OCI-LY1 (cell line): Measurements from ENCODE around the gene ANGPTL8.

ENCODE experiments used
- EZH2 ChIP-seq: fragments of 200-600 bp; sonication (generic), shearing (Covaris generic); IDR thresholded peaks from 2 replicates; pipeline ENCODE4 v1.8.0; 2017; ENCODE audit warnings: borderline replicate concordance, mixed run types, mild to moderate bottlenecking, antibody characterized with exemption, low read length, moderate library complexity, mixed read lengths
- TF ChIP-seq, protein P1 (sequence below): fragments of 200-600 bp; sonication (generic), shearing (Covaris generic); IDR thresholded peaks from 2 replicates; pipeline ENCODE4 v1.5.1; 2017; ENCODE audit warnings: mild to moderate bottlenecking, antibody characterized with exemption, low read length, moderate library complexity, mixed read lengths

DNA sequence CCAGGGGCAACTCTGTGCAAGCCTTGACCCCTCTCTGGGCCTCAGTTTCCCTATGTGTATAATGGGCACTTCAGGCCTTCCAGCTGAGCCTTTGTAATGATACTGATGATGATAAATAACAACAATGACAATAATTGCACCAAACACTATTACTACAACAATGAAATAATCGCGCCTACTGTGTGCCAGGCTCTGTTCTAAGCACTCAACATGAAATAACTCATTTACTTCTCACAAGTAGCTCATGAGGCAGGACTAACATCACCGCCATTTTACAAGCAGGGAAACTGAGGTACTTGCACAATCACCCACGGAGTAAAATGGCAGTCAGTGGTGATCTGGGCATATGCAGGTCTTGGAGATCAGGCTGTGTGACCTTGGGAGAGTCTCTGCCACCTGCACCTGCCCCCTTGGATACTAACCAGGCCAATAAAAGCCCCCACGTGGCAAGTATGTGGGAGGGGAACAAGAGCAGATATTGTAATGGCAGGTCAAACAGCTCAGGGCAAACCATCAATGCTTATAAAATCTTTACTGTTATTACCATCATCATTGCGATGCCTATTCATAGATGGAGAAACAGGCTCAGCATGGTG is 540 bp upstream of the ANGPTL8 start:
- TF ChIP-seq, protein P1, sequence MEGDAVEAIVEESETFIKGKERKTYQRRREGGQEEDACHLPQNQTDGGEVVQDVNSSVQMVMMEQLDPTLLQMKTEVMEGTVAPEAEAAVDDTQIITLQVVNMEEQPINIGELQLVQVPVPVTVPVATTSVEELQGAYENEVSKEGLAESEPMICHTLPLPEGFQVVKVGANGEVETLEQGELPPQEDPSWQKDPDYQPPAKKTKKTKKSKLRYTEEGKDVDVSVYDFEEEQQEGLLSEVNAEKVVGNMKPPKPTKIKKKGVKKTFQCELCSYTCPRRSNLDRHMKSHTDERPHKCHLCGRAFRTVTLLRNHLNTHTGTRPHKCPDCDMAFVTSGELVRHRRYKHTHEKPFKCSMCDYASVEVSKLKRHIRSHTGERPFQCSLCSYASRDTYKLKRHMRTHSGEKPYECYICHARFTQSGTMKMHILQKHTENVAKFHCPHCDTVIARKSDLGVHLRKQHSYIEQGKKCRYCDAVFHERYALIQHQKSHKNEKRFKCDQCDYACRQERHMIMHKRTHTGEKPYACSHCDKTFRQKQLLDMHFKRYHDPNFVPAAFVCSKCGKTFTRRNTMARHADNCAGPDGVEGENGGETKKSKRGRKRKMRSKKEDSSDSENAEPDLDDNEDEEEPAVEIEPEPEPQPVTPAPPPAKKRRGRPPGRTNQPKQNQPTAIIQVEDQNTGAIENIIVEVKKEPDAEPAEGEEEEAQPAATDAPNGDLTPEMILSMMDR, result no peak
- no peak for TF ChIP-seq EZH2
